HG03469 (cell line): ENCODE measurements around the gene MAPK11.

Experiments
- ATAC-seq: cut with Tn5 transposase; IDR thresholded peaks from one replicate; pipeline ENCODE4 v1.9.1; 2021; ENCODE audit warnings: mild to moderate bottlenecking, moderate library complexity, moderate number of reproducible peaks; ENCODE audit not compliant: unreplicated experiment

Gene MAPK11

GRCh38 chr22:50269970-50270665 is at the start of gene MAPK11:
Gene MAPK11 (minus strand): TSS chr22:50270380. CDS start chr22:50270292, 88 bp downstream.
- ATAC-seq: no peak

GRCh38 chr22:50319503-50319951 is 49.3 kb upstream of the MAPK11 start:
- ATAC-seq: no peak

GRCh38 chr22:50318698-50319411 is 48.7 kb upstream of the MAPK11 start:
- ATAC-seq: no peak

GRCh38 chr22:50318356-50318697 is 48.1 kb upstream of the MAPK11 start:
- ATAC-seq: no peak

- ATAC-seq: no peak
These were observed 47.5 kb upstream of the MAPK11 start for GRCh38 chr22:50317674-50318073.

- ATAC-seq: no peak
These were observed 47.0 kb upstream of the MAPK11 start for GRCh38 chr22:50317178-50317577.

GRCh38 chr22:50316114-50317065 is 46.2 kb upstream of the MAPK11 start:
- ATAC-seq: no peak

GRCh38 chr22:50315289-50316113 is 45.3 kb upstream of the MAPK11 start:
- ATAC-seq: no peak

GRCh38 chr22:50314455-50315288 is 44.5 kb upstream of the MAPK11 start:
- peak; percentile 34 for ATAC-seq

- no peak for ATAC-seq
These were observed 43.9 kb upstream of the MAPK11 start for GRCh38 chr22:50314081-50314454.

GRCh38 chr22:50313600-50313999 is 43.4 kb upstream of the MAPK11 start:
- no peak for ATAC-seq

GRCh38 chr22:50313021-50313420 is 42.8 kb upstream of the MAPK11 start:
- ATAC-seq: no peak

GRCh38 chr22:50312371-50312770 is 42.2 kb upstream of the MAPK11 start:
- no peak for ATAC-seq

GRCh38 chr22:50311606-50312351 is 41.6 kb upstream of the MAPK11 start:
- no peak for ATAC-seq

GRCh38 chr22:50310949-50311444 is 40.8 kb upstream of the MAPK11 start:
- ATAC-seq: no peak

GRCh38 chr22:50310031-50310722 is 40.0 kb upstream of the MAPK11 start:
- no peak for ATAC-seq

- no peak for ATAC-seq
These were observed 39.4 kb upstream of the MAPK11 start for GRCh38 chr22:50309601-50309991.

- ATAC-seq: no peak
These were observed 38.9 kb upstream of the MAPK11 start for GRCh38 chr22:50308986-50309600.
